Measurements from ENCODE around the gene CCL24.
"Not testable (repeated sequence)": the region's sequence is repeated elsewhere in the genome, so short reads cannot be mapped to it uniquely, and the experiment has no call there.

CCL24 gene

DNA sequence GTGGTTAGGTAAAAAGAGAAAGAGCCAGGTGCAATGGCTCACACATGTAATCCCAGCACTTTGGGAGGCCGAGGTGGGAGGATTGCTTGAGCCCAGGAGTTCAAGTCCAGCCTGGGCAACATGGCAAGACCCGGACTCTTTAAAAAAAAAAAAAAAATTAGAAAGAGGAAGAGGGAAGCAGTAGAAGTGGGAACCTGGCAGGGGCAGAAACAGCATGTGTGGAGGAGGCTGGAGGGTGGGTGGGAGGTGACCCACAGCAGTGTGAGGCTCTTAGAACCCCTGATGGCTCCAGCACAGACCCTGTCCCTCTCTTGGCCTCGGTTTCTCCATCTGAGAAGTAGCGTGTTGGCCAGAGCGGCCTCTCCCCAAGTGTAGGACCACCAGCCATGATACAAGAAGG is 4.9 kb upstream of the CCL24 start:
- no peak for FAIRE-seq

- no peak for FAIRE-seq
These were observed 3.5 kb upstream of the CCL24 start for GRCh38 chr7:75817116-75817515.

DNA sequence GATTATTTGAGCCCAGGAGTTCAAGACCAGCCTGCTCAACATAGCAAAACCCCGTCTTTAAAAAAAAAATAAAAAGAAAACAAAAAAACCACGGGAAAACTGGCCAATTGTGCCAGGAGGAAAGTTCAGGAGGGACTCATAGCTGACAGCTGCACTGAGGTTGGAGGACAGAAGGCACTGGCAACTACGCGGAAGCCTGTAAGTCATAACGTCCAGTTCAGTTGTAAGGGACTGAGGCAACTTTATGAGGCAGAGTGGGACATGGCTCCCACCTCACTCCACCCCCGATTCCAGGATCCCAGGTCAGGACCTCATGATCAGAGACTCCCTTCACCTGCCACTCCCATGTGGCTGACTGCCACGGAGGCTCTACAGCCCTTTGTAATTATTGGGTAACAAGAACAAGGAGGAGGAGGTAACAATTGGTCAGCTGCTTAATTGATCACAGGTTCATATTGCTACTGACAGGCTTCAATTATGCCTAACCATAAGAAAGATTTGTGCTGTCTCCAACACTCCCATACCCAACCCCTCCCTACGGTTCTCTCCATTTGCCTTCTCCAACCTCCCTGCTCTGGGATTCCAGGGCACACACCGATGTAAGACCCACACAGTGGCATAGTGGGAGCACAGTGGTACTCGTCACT is 1.9 kb upstream of the CCL24 start:
- no peak for FAIRE-seq

DNA sequence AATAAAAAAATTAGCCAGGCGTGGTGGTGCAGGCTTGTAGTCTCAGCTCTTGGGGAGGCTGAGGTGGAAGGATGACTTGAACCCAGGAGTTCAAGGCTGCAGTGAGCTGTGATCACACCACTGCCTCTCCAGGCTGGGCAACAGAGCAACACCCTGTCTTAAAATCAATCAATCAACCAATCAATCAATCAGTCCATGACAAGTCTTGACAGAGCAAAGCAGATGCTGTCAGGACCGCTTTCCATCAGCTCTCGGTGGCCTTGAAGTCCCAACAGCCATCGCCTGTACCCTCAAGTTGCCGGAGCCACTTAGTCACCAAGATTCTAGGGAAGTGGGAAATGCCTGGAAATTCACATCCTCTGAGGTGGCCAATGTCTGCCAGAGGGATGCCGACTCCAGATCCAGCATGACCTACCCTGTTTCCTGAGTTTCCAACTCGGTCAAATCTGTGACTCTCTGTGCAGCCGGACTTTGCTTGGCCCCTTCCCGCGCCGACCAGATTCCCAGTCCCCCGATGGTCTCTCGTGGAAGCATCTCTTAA is 871 bp upstream of the CCL24 start:
- no peak for FAIRE-seq

- no peak for FAIRE-seq
These were observed 522 bp downstream of the CCL24 start for GRCh38 chr7:75813084-75813483.

DNA sequence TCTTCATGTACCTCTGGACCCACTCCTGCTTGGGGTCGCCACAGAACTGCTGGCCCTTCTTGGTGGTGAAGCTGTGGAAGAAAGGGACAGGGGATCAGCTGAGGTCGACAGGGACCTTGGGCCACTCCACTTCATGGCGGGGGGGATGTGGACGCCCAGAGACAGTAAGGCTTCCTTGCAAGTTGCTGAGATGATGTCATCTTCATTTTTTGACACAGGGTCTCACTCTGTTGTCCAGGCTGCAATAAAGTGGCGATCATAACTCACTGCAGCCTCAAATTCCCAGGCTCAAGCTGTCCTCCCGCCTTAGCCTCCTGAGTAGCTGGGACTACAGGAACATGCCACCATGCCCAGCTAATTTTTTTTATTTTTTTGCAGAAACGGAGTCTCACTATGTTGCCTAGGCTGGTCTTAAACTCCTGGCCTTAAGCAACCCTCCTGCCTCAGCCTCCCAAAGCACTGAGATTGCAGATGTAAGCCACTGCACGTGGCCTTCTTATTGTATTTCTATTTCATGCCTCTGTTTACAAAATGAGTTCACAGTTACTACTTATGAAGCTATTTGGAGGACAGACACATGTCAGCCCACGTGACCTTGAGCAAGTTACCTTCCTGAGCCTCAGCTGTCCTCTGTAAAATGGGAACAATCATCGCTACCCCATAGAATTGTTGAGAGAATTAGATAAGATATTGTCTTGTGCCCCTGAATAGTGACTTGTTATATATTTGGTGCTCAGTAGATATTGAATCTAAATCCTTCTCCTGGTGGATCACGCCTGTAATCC is 1.5 kb downstream of the CCL24 start:
- no peak for FAIRE-seq

DNA sequence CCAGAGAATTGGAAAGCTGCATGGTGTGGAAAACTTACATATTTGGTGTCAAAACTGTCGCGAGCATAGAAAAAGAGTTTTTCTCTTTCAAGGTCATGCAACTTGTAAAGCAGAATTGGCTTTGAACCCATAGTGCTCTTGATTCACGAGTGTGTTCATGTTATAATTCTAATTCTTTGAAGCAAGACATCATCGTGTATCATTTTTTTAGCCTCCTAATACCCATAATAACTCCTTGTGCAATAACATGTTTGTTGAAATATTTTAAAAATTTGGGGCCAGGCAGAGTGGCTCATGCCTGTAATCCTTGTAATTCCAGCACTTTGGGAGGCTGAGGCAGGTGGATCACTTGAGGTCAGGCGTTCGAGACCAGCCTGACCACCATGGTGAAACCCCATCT is 4.2 kb downstream of the CCL24 start:
- FAIRE-seq: no peak

DNA sequence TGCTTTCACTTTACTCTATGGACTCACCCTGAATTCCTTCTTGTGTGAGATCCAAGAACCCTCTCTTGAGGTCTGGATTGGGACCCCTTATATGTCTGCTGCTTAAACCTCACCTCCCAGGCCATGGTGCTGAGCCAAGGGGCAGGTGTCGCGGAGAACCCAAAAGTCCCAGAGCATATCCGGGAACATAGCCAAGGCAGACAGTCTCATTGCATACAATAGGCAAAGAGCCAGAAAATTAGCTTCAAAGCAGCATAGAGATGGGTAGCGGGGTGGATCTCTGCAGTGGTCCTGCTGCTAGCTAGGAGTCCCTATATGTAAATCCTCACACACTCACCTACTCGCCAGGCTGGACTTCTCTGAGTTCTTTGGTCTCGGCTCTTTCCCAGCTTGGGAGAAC is 5.5 kb downstream of the CCL24 start:
- FAIRE-seq: no peak

- no peak for FAIRE-seq
These were observed 6.2 kb downstream of the CCL24 start for GRCh38 chr7:75807452-75807851.

DNA sequence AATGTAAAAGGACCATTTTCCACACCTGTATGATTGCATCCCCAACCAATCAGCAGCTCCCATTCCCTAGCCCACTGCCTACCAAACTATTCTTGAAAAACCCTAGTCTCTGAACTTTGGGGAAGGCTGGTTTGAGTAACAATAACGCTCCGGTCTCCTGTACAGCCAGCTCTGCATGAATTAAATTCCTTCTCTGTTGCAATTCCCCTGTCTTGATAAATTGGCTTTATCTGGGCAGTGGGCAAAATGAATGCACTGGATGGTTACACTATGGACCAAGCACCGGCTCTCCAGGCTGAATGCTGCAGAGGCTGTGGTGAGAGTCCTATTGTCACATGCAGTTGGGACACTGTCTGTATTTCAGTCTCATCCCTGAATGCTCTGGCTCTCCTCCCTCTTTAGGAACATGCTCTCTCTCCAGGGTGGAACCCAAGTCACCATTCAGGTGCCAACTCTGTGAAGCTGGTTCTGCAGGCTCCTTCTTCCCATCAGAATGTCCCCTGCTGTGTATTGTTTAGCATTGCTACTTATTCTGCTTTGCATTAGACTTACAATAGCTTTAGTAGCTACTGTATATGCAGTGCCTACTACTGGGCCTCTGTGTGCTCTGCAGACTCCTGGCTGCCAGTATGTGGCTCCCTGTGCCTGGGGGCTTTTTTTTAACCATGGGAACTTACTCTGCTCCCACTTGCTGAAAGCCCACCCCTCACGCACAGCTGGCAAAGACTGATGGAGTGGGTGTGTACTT is 6.9 kb downstream of the CCL24 start:
- FAIRE-seq: no peak

- FAIRE-seq: no peak
These were observed 8.9 kb downstream of the CCL24 start for GRCh38 chr7:75804705-75805104.

GRCh38 chr7:75804004-75804403 is 9.6 kb downstream of the CCL24 start:
- no peak for FAIRE-seq

DNA sequence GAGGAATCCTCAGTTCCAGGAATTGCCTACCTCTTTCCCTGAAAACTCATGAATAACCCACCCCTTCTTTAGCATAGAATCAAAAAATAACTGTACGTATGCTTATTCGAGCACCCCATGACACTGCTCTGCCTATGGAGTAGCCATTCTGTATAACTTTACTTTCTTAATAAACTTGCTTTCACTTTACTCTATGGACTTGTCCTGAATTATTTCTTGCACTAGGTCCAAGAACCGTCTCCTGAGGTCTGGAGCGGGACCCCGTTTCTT is 11.1 kb downstream of the CCL24 start:
- no peak for FAIRE-seq

GRCh38 chr7:75798770-75799169 is 14.8 kb downstream of the CCL24 start:
- no peak for FAIRE-seq

GRCh38 chr7:75796420-75796819 is 17.2 kb downstream of the CCL24 start:
- FAIRE-seq: no peak

DNA sequence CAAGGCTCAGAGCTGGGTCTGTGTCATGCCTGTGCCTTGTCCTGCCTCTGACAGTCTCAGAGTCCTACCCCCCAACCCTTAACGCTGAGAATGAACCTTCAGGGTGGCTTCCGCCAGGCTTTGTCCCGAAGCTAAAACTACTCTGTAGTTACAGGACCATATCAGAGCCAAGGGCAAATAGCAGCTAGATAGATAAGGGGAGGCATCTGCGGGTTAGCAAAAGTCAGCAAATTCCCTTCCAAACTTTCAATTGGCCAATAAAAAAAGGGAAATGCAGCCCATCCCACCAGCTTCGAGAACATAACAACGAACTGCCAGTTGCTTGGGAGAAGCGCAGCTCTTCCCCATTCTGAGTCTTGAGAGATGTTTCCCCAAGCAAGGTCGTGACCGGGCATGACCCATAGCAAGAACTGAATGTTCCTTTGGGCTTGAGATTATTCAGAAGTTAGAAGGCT is 17.7 kb downstream of the CCL24 start:
- no peak for FAIRE-seq

- FAIRE-seq: no peak
These were observed 19.9 kb downstream of the CCL24 start for GRCh38 chr7:75793676-75794075.

- FAIRE-seq: not testable (repeated sequence)
These were observed 21.0 kb downstream of the CCL24 start for GRCh38 chr7:75792567-75792966.

GRCh38 chr7:75789361-75789924 is 24.2 kb downstream of the CCL24 start:
- no peak for FAIRE-seq

- not testable (repeated sequence) for FAIRE-seq
These were observed 25.3 kb downstream of the CCL24 start for GRCh38 chr7:75788154-75788847.

DNA sequence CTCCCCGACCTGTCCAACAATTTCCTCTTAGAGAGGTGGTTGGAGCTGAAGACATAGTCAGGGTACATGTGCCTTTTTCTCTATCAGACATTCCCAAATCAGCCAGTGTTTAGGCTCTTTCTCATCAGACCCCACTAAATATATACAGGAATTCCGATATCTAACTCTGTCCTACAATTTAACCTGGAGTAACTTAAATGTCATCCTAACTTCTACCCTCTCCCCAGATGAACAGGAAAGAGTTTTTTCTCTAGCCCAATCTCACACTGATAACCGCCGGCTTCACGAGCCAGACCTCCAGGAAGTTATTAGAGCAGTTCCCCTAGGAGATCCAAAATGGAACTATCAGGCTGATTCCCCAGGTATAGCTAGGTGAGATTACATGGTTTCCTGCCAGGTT is 30.5 kb downstream of the CCL24 start:
- not testable (repeated sequence) for FAIRE-seq

GRCh38 chr7:75780647-75781273 is 32.8 kb downstream of the CCL24 start:
- FAIRE-seq: not testable (repeated sequence)
